WTC11 (cell line): ENCODE data around the gene RPS6KA4. TPM values are rescaled to one million over a fixed set of nuclear protein-coding genes. Genes with fewer than 3 reads are reported as not detected.

Experiments
- ATAC-seq: fragments of 200-7000 bp; cut with Tn5 transposase; 2 replicates; pipeline ENCODE4 v1.10.0; 2021; ENCODE audit warnings: mild to moderate bottlenecking, moderate library complexity
- CTCF ChIA-PET: fragments of 300-600 bp; sonication (Branson Sonifier 250); formaldehyde crosslinking; loops from one replicate; lab custom pipeline; 2021; ENCODE audit warnings: antibody characterized with exemption; lab: Charles Lee
- POLR2A ChIA-PET: fragments of 350-600 bp; sonication (Branson Sonifier 250); formaldehyde crosslinking; loops from one replicate; lab custom pipeline; 2021; ENCODE audit warnings: antibody characterized with exemption; lab: Charles Lee
- DNase-seq: peaks from one replicate; pipeline ENCODE4 v3.0.0; 2021; ENCODE audit warnings: low spot score
- H3K27ac Mint-ChIP-seq: 2 replicates; pipeline ENCODE4 v1.8.0; 2021; ENCODE audit warnings: mixed read lengths
- H3K27me3 Mint-ChIP-seq: 2 replicates; pipeline ENCODE4 v1.8.0; 2021; ENCODE audit warnings: low read depth, mild to moderate bottlenecking, moderate library complexity, mixed read lengths
- H3K36me3 Mint-ChIP-seq: 2 replicates; pipeline ENCODE4 v1.8.0; 2021; ENCODE audit warnings: mixed read lengths
- H3K4me1 Mint-ChIP-seq: 2 replicates; pipeline ENCODE4 v1.8.0; 2022; ENCODE audit warnings: mixed read lengths
- H3K4me3 Mint-ChIP-seq: 2 replicates; pipeline ENCODE4 v1.8.0; 2021; ENCODE audit warnings: mild to moderate bottlenecking, moderate library complexity, mixed read lengths
- H3K9me3 Mint-ChIP-seq: 2 replicates; pipeline ENCODE4 v1.8.0; 2021; ENCODE audit warnings: mixed read lengths
- ATF6 ChIP-seq: sonication (generic); formaldehyde crosslinking; IDR thresholded peaks from 2 replicates; pipeline ENCODE4 v1.8.1; 2023; ENCODE audit warnings: mild to moderate bottlenecking, missing genetic modification reagents
- CDX4 ChIP-seq: fragments of 250-450 bp; sonication (Bioruptor Pico); IDR thresholded peaks from 2 replicates; pipeline ENCODE4 v1.9.0; 2021; ENCODE audit warnings: moderate library complexity, mild to moderate bottlenecking, inconsistent platforms, borderline replicate concordance
- CREB1 ChIP-seq: sonication (generic); formaldehyde crosslinking; IDR thresholded peaks from 2 replicates; pipeline ENCODE4 v1.8.0; 2023; ENCODE audit warnings: mild to moderate bottlenecking, missing genetic modification reagents
- CREM ChIP-seq: sonication (generic); formaldehyde crosslinking; IDR thresholded peaks from 2 replicates; pipeline ENCODE4 v1.8.1; 2022; ENCODE audit warnings: mild to moderate bottlenecking, missing genetic modification reagents, moderate library complexity
- PREB ChIP-seq: sonication (generic); formaldehyde crosslinking; IDR thresholded peaks from 2 replicates; pipeline ENCODE4 v1.8.1; 2022; ENCODE audit warnings: mild to moderate bottlenecking, missing genetic modification reagents, moderate library complexity, borderline replicate concordance
- TEAD4 ChIP-seq: sonication (generic); formaldehyde crosslinking; IDR thresholded peaks from 2 replicates; pipeline ENCODE4 v1.8.0; 2022; ENCODE audit warnings: mild to moderate bottlenecking, missing genetic modification reagents
- USF2 ChIP-seq: sonication (generic); formaldehyde crosslinking; IDR thresholded peaks from 2 replicates; pipeline ENCODE4 v1.8.1; 2023; ENCODE audit warnings: mild to moderate bottlenecking, missing genetic modification reagents, moderate library complexity
- ZNF121 ChIP-seq: sonication (generic); formaldehyde crosslinking; IDR thresholded peaks from 2 replicates; pipeline ENCODE4 v1.8.0; 2023; ENCODE audit warnings: missing genetic modification reagents
- ZNF281 ChIP-seq: sonication (generic); formaldehyde crosslinking; IDR thresholded peaks from 2 replicates; pipeline ENCODE4 v1.8.0; 2023; ENCODE audit warnings: mild to moderate bottlenecking, missing genetic modification reagents
- total RNA-seq: library from RNA; stranded (reverse); gene quantifications from 3 replicates; pipeline ENCODE4 v1.2.3, GENCODE V29; 2021

RPS6KA4 gene
- total RNA-seq, 1 experiment from 2014 or later: 16.8 TPM

GRCh38 chr11:64383580-64383979, 24.6 kb downstream of the RPS6KA4 start (continued):
- no peak for TF ChIP-seq ZNF281 (CRISPR knock-in tag)

- no peak for TF ChIP-seq CREM (CRISPR knock-in tag)
- TF ChIP-seq PREB (CRISPR knock-in tag): no peak
- TF ChIP-seq ZNF121 (CRISPR knock-in tag): no peak
- TF ChIP-seq CDX4 (CRISPR knock-in tag): no peak
- TF ChIP-seq CREB1 (CRISPR knock-in tag): no peak
- no peak for TF ChIP-seq USF2 (CRISPR knock-in tag)
- Mint-ChIP-seq H3K36me3 (no peaks in the 10 kb centered on the region), H3K9me3 (no peaks in the 10 kb centered on the region), H3K27ac (no peak overlapping the region), H3K4me3 (no peak overlapping the region), H3K27me3 (peaks cover 23% of the 10 kb centered on the region), H3K4me1 (peaks cover 3% of the 10 kb centered on the region)
- ChIA-PET POLR2A (interaction anchor here (0.5 kb wide), 1 partner anchor 31 kb away, joined by 3 read pairs; no protein-coding TSS in a partner anchor), CTCF (interaction anchor here (1.6 to 4.2 kb wide), 3 partner anchors 28 to 65 kb away, joined by 7 to 24 read pairs (median 16); no protein-coding TSS in a partner anchor)
- no peak for DNase-seq
- ATAC-seq: no peak
These were observed 25.2 kb downstream of the RPS6KA4 start for GRCh38 chr11:64384028-64384737.

- POLR2A ChIA-PET: no interaction called here
- ATAC-seq: peak; percentile 30; the same call in 1 of the 2 replicates
- TF ChIP-seq ATF6 (CRISPR knock-in tag) (no peak), TEAD4 (CRISPR knock-in tag) (no peak)
- TF ChIP-seq, all 79 proteins: peak for 0
- Mint-ChIP-seq H3K27me3 (peaks cover 33% of the 10 kb centered on the region), H3K9me3 (peaks cover 8% of the 10 kb centered on the region), H3K4me3 (no peak overlapping the region), H3K27ac (no peak overlapping the region), H3K36me3 (no peaks in the 10 kb centered on the region), H3K4me1 (peaks cover 3% of the 10 kb centered on the region)
- no peak for DNase-seq
- CTCF ChIA-PET: interaction anchor here (0.6 to 4.2 kb wide), 5 partner anchors 11 to 64 kb away, joined by 3 to 24 read pairs (median 4); no protein-coding TSS in a partner anchor
These were observed 26.3 kb downstream of the RPS6KA4 start for GRCh38 chr11:64384981-64385944.
